HL-60 (cell line): ENCODE measurements around the gene TMED3.

Experiments used
- DNase-seq, 2 experiments: peaks; one replicate each; pipeline ENCODE4 v3.0.0-alpha.2; 2010 to 2020; ENCODE audit warnings: low read depth in 1 of 2, low spot score in 1 of 2
- H3K27ac ChIP-seq: fragments of 250-450 bp; sonication (Bioruptor Pico); replicated peaks from 2 replicates; pipeline ENCODE4 v1.5.1; 2020; ENCODE audit warnings: mild to moderate bottlenecking, moderate library complexity
- H3K27me3 ChIP-seq: fragments of 250-450 bp; sonication (Bioruptor Pico); 2 replicates; pipeline ENCODE4 v1.5.1; 2021; ENCODE audit warnings: mild to moderate bottlenecking, moderate library complexity; ENCODE audit not compliant: insufficient read depth, poor library complexity, severe bottlenecking
- H3K4me3 ChIP-seq: replicated peaks from 2 replicates; pipeline ENCODE4 v1.5.1; 2011; ENCODE audit warnings: mild to moderate bottlenecking, control low read depth, low read length; ENCODE audit not compliant: insufficient read depth
- CTCF ChIP-seq: IDR thresholded peaks from one replicate; pipeline ENCODE4 v1.5.1; 2011; ENCODE audit warnings: low read length, control low read depth, inconsistent platforms; ENCODE audit not compliant: insufficient read depth
- GABPA ChIP-seq: IDR thresholded peaks from 2 replicates; pipeline ENCODE4 v1.6.1; 2012; ENCODE audit warnings: low read depth
- POLR2AphosphoS5 ChIP-seq: IDR thresholded peaks from 2 replicates; pipeline ENCODE4 v1.6.1; 2012; ENCODE audit warnings: low read depth
- REST ChIP-seq: IDR thresholded peaks from 2 replicates; pipeline ENCODE4 v1.6.1; 2012; ENCODE audit warnings: low read depth; ENCODE audit not compliant: insufficient replicate concordance
- SPI1 ChIP-seq: IDR thresholded peaks from 2 replicates; pipeline ENCODE4 v1.6.1; 2012; ENCODE audit warnings: low read depth, mild to moderate bottlenecking, borderline replicate concordance

TMED3 gene

GRCh38 chr15:79364571-79365240, 53.8 kb downstream of the TMED3 start:
- TF ChIP-seq POLR2AphosphoS5 (no peak), REST (no peak), CTCF (no peak), GABPA (no peak), SPI1 (no peak)

GRCh38 chr15:79365765-79366164, 54.9 kb downstream of the TMED3 start:
- no peak overlapping the region for H3K4me3 ChIP-seq
- H3K27ac ChIP-seq: no peak overlapping the region
- DNase-seq: no peak
- no peaks in the 10 kb centered on the region for H3K27me3 ChIP-seq
- TF ChIP-seq CTCF (no peak), GABPA (no peak)

More at GRCh38 chr15:79364571-79365240, 53.8 kb downstream of the TMED3 start:
- Histone ChIP-seq H3K27me3 (no peaks in the 10 kb centered on the region), H3K27ac (no peak overlapping the region), H3K4me3 (no peak overlapping the region)
- no peak for DNase-seq

- no peaks in the 10 kb centered on the region for H3K27me3 ChIP-seq
- no peak overlapping the region for H3K4me3 ChIP-seq
- TF ChIP-seq POLR2AphosphoS5 (no peak), SPI1 (no peak), REST (no peak), CTCF (no peak), GABPA (no peak)
- no peak overlapping the region for H3K27ac ChIP-seq
- no peak for DNase-seq
Measured at GRCh38 chr15:79366691-79367090, 55.8 kb downstream of the TMED3 start.

- Histone ChIP-seq H3K27ac (no peak overlapping the region), H3K27me3 (no peaks in the 10 kb centered on the region), H3K4me3 (no peak overlapping the region)
- DNase-seq: peak; percentile 12 to 46
- TF ChIP-seq POLR2AphosphoS5 (no peak), REST (no peak), SPI1 (no peak), GABPA (no peak), CTCF (no peak)
Measured at GRCh38 chr15:79370716-79371115, 59.8 kb downstream of the TMED3 start.
